ENCODE results near the gene AMPH.

DNA sequence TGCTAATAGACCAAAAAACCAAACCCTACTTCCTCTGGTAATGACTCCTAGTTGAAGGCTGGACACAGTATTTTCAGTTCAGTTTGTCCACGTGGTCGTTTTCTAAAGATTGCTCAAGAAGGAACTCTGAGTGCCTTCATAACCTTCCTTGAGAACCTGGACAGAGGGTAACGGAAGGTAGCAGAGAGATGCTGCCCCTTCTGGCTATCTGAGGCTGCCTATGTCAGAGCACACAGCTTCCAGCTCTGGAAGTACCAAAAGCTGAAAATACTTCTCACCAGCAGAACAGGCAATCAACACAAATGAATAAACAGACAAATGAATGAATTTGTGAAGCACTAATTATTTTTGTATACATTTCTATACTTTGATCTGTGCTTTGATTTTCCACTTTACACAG, 85.2 kb downstream of the AMPH start:
- TF ChIP-seq, protein P1, sequence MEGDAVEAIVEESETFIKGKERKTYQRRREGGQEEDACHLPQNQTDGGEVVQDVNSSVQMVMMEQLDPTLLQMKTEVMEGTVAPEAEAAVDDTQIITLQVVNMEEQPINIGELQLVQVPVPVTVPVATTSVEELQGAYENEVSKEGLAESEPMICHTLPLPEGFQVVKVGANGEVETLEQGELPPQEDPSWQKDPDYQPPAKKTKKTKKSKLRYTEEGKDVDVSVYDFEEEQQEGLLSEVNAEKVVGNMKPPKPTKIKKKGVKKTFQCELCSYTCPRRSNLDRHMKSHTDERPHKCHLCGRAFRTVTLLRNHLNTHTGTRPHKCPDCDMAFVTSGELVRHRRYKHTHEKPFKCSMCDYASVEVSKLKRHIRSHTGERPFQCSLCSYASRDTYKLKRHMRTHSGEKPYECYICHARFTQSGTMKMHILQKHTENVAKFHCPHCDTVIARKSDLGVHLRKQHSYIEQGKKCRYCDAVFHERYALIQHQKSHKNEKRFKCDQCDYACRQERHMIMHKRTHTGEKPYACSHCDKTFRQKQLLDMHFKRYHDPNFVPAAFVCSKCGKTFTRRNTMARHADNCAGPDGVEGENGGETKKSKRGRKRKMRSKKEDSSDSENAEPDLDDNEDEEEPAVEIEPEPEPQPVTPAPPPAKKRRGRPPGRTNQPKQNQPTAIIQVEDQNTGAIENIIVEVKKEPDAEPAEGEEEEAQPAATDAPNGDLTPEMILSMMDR (IDR thresholded peaks at IDR 0.05): no peak
- no peak for TF ChIP-seq POLR2A (IDR thresholded peaks at IDR 0.05)

Measured in gastroesophageal sphincter (tissue), 3 donors.